ENCODE measurements around the gene ARIH2. TPM values are rescaled to one million over a fixed set of nuclear protein-coding genes. Genes with fewer than 3 reads are reported as not detected.

ARIH2 gene
- polyA plus RNA-seq, 1 donor from 2014 or later, result 153 TPM

- Histone ChIP-seq H3K4me2 (ENCODE audit: low read length) (no peak overlapping the region), H2AFZ (ENCODE audit: low read depth, low read length) (no peak overlapping the region), H3K27me3 (ENCODE audit: insufficient read depth, low read depth, low read length) (no peaks in the 10 kb centered on the region), H3K9ac (ENCODE audit: low read length) (no peak overlapping the region), H3K27ac (ENCODE audit: low read length) (no peak overlapping the region), H3K4me3 (ENCODE audit: low read length) (no peak overlapping the region), H3K9me2 (ENCODE audit: insufficient read depth, low read length) (no peaks in the 10 kb centered on the region), H4K20me1 (ENCODE audit: insufficient read depth) (no peaks in the 10 kb centered on the region), H3K9me3 (ENCODE audit: low read length) (no peaks in the 10 kb centered on the region), H3K36me3 (ENCODE audit: insufficient read depth, low read length) (no peaks in the 10 kb centered on the region), H3K79me2 (replicated peaks; ENCODE audit: insufficient read depth, low read length) (no peaks in the 10 kb centered on the region), H3F3A (ENCODE audit: insufficient read depth, low read length, poor library complexity, severe bottlenecking) (no peaks in the 10 kb centered on the region)
- TF ChIP-seq REST (IDR thresholded peaks at IDR 0.05; ENCODE audit: borderline replicate concordance) (no peak), EP300 (conservative IDR thresholded peaks at IDR 0.05; ENCODE audit: poor library complexity, severe bottlenecking) (no peak), SMC3 (conservative IDR thresholded peaks at IDR 0.05; ENCODE audit: poor library complexity) (no peak), EZH2 (IDR thresholded peaks at IDR 0.05; ENCODE audit: borderline replicate concordance, insufficient read depth, low read length, poor library complexity, severe bottlenecking) (no peak), TAF1 (IDR thresholded peaks at IDR 0.05; ENCODE audit: low read depth) (no peak), RAD21 (conservative IDR thresholded peaks at IDR 0.05) (no peak), CTCF (IDR thresholded peaks at IDR 0.05; ENCODE audit: poor library complexity, severe bottlenecking) (no peak), MXI1 (conservative IDR thresholded peaks at IDR 0.05; ENCODE audit: poor library complexity, severe bottlenecking) (no peak), POLR2AphosphoS5 (IDR thresholded peaks at IDR 0.05) (no peak)
Measured at GRCh38 chr3:48980295-48980694, 61.7 kb downstream of the ARIH2 start.

DNA sequence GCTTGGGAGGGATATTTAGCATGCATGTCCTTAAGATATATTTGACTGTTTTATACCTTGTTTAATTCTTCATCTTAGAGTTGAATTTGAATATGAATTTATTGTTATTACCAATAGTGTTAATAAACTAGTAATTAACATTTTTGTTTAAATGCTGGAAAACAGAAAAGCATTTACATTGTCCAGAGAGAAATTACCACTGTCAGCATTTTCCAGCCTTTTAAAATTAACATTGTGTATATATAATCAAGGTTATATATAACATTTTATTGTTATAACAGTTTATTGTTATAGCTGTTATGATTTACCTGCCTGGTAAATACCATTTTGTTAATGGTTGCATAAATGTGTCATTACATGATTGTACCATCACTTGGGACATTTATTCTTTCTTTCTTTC, 63.4 kb downstream of the ARIH2 start:
- H3F3A ChIP-seq (ENCODE audit: insufficient read depth, low read length, poor library complexity, severe bottlenecking), result no peaks in the 10 kb centered on the region
- H2AFZ ChIP-seq (ENCODE audit: low read depth, low read length), result no peak overlapping the region
- no peaks in the 10 kb centered on the region for H3K27me3 ChIP-seq (ENCODE audit: insufficient read depth, low read depth, low read length)
- H3K4me3 ChIP-seq (ENCODE audit: low read length), result no peak overlapping the region
- H3K79me2 ChIP-seq (replicated peaks; ENCODE audit: insufficient read depth, low read length), result no peaks in the 10 kb centered on the region
- no peak overlapping the region for H3K4me2 ChIP-seq (ENCODE audit: low read length)
- H3K9me2 ChIP-seq (ENCODE audit: insufficient read depth, low read length), result no peaks in the 10 kb centered on the region
- TF ChIP-seq TAF1 (IDR thresholded peaks at IDR 0.05; ENCODE audit: low read depth) (no peak), POLR2AphosphoS5 (IDR thresholded peaks at IDR 0.05) (no peak), SMC3 (conservative IDR thresholded peaks at IDR 0.05; ENCODE audit: poor library complexity) (no peak), EZH2 (IDR thresholded peaks at IDR 0.05; ENCODE audit: borderline replicate concordance, insufficient read depth, low read length, poor library complexity, severe bottlenecking) (no peak), EP300 (conservative IDR thresholded peaks at IDR 0.05; ENCODE audit: poor library complexity, severe bottlenecking) (no peak), REST (IDR thresholded peaks at IDR 0.05; ENCODE audit: borderline replicate concordance) (no peak), CTCF (IDR thresholded peaks at IDR 0.05; ENCODE audit: poor library complexity, severe bottlenecking) (no peak), MXI1 (conservative IDR thresholded peaks at IDR 0.05; ENCODE audit: poor library complexity, severe bottlenecking) (no peak), RAD21 (conservative IDR thresholded peaks at IDR 0.05) (no peak)
- H4K20me1 ChIP-seq (ENCODE audit: insufficient read depth), result no peaks in the 10 kb centered on the region
- H3K9me3 ChIP-seq (ENCODE audit: low read length), result no peaks in the 10 kb centered on the region
- H3K36me3 ChIP-seq (ENCODE audit: insufficient read depth, low read length), result no peaks in the 10 kb centered on the region
- H3K27ac ChIP-seq (ENCODE audit: low read length), result no peak overlapping the region
- H3K9ac ChIP-seq (ENCODE audit: low read length), result no peak overlapping the region
